Panc1 (cell line): Measurements from ENCODE around the gene AHRR. TPM values are rescaled to one million over a fixed set of nuclear protein-coding genes. Genes with fewer than 3 reads are reported as not detected.

Experiments
- ATAC-seq: fragments of 200-7000 bp; cut with Tn5 transposase; 2 replicates; pipeline ENCODE4 v1.9.1; 2020; ENCODE audit warnings: mild to moderate bottlenecking, moderate library complexity
- BruUV-seq: library from RNA; stranded (reverse); fragments of 400-500 nt; replicated peaks from 2 replicates; lab custom pipeline; 2021; lab: Mats Ljungman, UMichigan
- CTCF ChIA-PET: fragments of 300-600 bp; sonication (Branson Sonifier 250); formaldehyde crosslinking; loops from one replicate; lab custom pipeline; 2022; ENCODE audit warnings: antibody characterized with exemption; lab: Charles Lee
- POLR2A ChIA-PET: fragments of 300-600 bp; sonication (Branson Sonifier 250); formaldehyde crosslinking; loops from one replicate; lab custom pipeline; 2022; ENCODE audit warnings: antibody characterized with exemption; lab: Charles Lee
- DNase-seq: peaks from one replicate; pipeline ENCODE4 v3.0.0-alpha.2; 2010; ENCODE audit warnings: low read depth, low spot score
- H3K27ac ChIP-seq: 2 replicates; pipeline ENCODE4 v1.5.1; 2011; ENCODE audit warnings: mild to moderate bottlenecking, low read length, inconsistent platforms
- H3K27me3 ChIP-seq: fragments of 200-500 bp; sonication (Bioruptor generic); 2 replicates; pipeline ENCODE4 v1.6.0; 2014; ENCODE audit warnings: low read length, inconsistent platforms; ENCODE audit not compliant: control insufficient read depth, insufficient read depth
- H3K36me3 ChIP-seq: fragments of 200-500 bp; sonication (Bioruptor generic); 2 replicates; pipeline ENCODE4 v1.5.1; 2014; ENCODE audit warnings: inconsistent platforms, mild to moderate bottlenecking, low read length, moderate library complexity; ENCODE audit not compliant: control insufficient read depth, insufficient read depth
- H3K4me1 ChIP-seq: 2 replicates; pipeline ENCODE4 v1.5.1; 2011; ENCODE audit warnings: inconsistent platforms, mild to moderate bottlenecking, low read length, moderate library complexity; ENCODE audit not compliant: control insufficient read depth, insufficient read depth
- H3K4me3 ChIP-seq, 2 experiments: 2 replicates each; pipeline ENCODE4 v1.5.1; 2011 to 2012; ENCODE audit warnings: low read depth in 2 of 2, low read length in 2 of 2, mild to moderate bottlenecking in 2 of 2, inconsistent platforms in 1 of 2, moderate library complexity in 1 of 2
- H3K9me3 ChIP-seq: fragments of 200-500 bp; sonication (Bioruptor generic); 2 replicates; pipeline ENCODE4 v1.5.1; 2014; ENCODE audit warnings: low read depth, mild to moderate bottlenecking, inconsistent platforms, low read length, moderate library complexity; ENCODE audit not compliant: control insufficient read depth, insufficient read depth
- POLR2AphosphoS5 ChIP-seq: IDR thresholded peaks from 2 replicates; pipeline ENCODE4 v1.6.1; 2012; ENCODE audit warnings: mild to moderate bottlenecking, low read depth, low read length, moderate library complexity
- SIN3A ChIP-seq: IDR thresholded peaks from 2 replicates; pipeline ENCODE4 v1.6.1; 2012; ENCODE audit warnings: low read depth, mild to moderate bottlenecking, low read length, moderate library complexity, borderline replicate concordance; ENCODE audit not compliant: insufficient read depth
- TCF7L2 ChIP-seq: IDR thresholded peaks from 2 replicates; pipeline ENCODE4 v1.6.1; 2011; ENCODE audit warnings: mild to moderate bottlenecking, low read depth, low read length, inconsistent platforms
- in situ Hi-C: cut with HindIII; loops from 2 replicates; pipeline ENCODE4 v1.10.0; 2016; ENCODE audit warnings: low sequenced_read_pairs, low pct_unique_long_range_greater_than_20kb
- intact Hi-C: fragments of 100-400 bp; cut with micrococcal nuclease; formaldehyde crosslinking; loops from one replicate; pipeline ENCODE4 v1.10.0; 2022; ENCODE audit not compliant: unreplicated experiment
- total RNA-seq: library from RNA; stranded (reverse); gene quantifications from one replicate; pipeline ENCODE4 v1.2.1, GENCODE V29; 2021; ENCODE audit not compliant: unreplicated experiment
- TF ChIP-seq, protein P1 (sequence below): fragments of 450-650 bp; IDR thresholded peaks from 2 replicates; pipeline ENCODE4 v1.5.1; 2017; ENCODE audit warnings: mild to moderate bottlenecking
- TF ChIP-seq, protein P2 (sequence below), 2 experiments: IDR thresholded peaks; 2 replicates each; pipeline ENCODE4 v1.6.1; 2011 to 2012; ENCODE audit warnings: low read depth in 2 of 2, control low read depth in 1 of 2, low read length in 1 of 2, mild to moderate bottlenecking in 1 of 2, moderate library complexity in 1 of 2; ENCODE audit not compliant: insufficient read depth in 1 of 2

Gene AHRR
- total RNA-seq, 1 experiment from 2014 or later: 23.6 TPM

- intact Hi-C loops: loop anchor here (10.0 kb wide), 1 partner anchor 135 kb away; the partner anchor contains the start of gene CEP72
- ChIA-PET CTCF (no interaction called here), POLR2A (no interaction called here)
- no peaks in the 10 kb centered on the region for H3K9me3 ChIP-seq
- ATAC-seq: no peak
- H3K4me1 ChIP-seq: peaks cover 5% of the 10 kb centered on the region
- no peak overlapping the region for H3K4me3 ChIP-seq
- TF ChIP-seq, protein P1, sequence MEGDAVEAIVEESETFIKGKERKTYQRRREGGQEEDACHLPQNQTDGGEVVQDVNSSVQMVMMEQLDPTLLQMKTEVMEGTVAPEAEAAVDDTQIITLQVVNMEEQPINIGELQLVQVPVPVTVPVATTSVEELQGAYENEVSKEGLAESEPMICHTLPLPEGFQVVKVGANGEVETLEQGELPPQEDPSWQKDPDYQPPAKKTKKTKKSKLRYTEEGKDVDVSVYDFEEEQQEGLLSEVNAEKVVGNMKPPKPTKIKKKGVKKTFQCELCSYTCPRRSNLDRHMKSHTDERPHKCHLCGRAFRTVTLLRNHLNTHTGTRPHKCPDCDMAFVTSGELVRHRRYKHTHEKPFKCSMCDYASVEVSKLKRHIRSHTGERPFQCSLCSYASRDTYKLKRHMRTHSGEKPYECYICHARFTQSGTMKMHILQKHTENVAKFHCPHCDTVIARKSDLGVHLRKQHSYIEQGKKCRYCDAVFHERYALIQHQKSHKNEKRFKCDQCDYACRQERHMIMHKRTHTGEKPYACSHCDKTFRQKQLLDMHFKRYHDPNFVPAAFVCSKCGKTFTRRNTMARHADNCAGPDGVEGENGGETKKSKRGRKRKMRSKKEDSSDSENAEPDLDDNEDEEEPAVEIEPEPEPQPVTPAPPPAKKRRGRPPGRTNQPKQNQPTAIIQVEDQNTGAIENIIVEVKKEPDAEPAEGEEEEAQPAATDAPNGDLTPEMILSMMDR: no peak
- TF ChIP-seq POLR2AphosphoS5 (no peak), TCF7L2 (no peak), SIN3A (no peak)
- TF ChIP-seq, protein P2, sequence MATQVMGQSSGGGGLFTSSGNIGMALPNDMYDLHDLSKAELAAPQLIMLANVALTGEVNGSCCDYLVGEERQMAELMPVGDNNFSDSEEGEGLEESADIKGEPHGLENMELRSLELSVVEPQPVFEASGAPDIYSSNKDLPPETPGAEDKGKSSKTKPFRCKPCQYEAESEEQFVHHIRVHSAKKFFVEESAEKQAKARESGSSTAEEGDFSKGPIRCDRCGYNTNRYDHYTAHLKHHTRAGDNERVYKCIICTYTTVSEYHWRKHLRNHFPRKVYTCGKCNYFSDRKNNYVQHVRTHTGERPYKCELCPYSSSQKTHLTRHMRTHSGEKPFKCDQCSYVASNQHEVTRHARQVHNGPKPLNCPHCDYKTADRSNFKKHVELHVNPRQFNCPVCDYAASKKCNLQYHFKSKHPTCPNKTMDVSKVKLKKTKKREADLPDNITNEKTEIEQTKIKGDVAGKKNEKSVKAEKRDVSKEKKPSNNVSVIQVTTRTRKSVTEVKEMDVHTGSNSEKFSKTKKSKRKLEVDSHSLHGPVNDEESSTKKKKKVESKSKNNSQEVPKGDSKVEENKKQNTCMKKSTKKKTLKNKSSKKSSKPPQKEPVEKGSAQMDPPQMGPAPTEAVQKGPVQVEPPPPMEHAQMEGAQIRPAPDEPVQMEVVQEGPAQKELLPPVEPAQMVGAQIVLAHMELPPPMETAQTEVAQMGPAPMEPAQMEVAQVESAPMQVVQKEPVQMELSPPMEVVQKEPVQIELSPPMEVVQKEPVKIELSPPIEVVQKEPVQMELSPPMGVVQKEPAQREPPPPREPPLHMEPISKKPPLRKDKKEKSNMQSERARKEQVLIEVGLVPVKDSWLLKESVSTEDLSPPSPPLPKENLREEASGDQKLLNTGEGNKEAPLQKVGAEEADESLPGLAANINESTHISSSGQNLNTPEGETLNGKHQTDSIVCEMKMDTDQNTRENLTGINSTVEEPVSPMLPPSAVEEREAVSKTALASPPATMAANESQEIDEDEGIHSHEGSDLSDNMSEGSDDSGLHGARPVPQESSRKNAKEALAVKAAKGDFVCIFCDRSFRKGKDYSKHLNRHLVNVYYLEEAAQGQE (IDR thresholded peaks at IDR 0.05; ENCODE audit: insufficient read depth in 1 of 2, low read depth in 2 of 2, low read length in 1 of 2): no peak
- BruUV-seq: no TSS peak
- no peaks in the 10 kb centered on the region for H3K27me3 ChIP-seq
- H3K36me3 ChIP-seq: no peaks in the 10 kb centered on the region
- no peak overlapping the region for H3K27ac ChIP-seq
- in situ Hi-C loops: no loop called here
- no peak for DNase-seq
Observed at GRCh38 chr5:479566-480319, 158.2 kb downstream of the AHRR start.

- Histone ChIP-seq H3K4me3 (no peak overlapping the region), H3K27ac (no peak overlapping the region), H3K4me1 (no peaks in the 10 kb centered on the region), H3K36me3 (no peaks in the 10 kb centered on the region), H3K27me3 (no peaks in the 10 kb centered on the region), H3K9me3 (no peaks in the 10 kb centered on the region)
- in situ Hi-C loops (no loop called here), intact Hi-C loops (no loop called here)
- ChIA-PET CTCF (no interaction called here), POLR2A (no interaction called here)
- BruUV-seq: no TSS peak
- DNase-seq (no peak), ATAC-seq (no peak)
- TF ChIP-seq POLR2AphosphoS5: no peak
- TF ChIP-seq SIN3A: no peak
- TF ChIP-seq, protein P2 (IDR thresholded peaks at IDR 0.05; ENCODE audit: insufficient read depth in 1 of 2, low read depth in 2 of 2, low read length in 1 of 2): no peak
- no peak for TF ChIP-seq TCF7L2
- TF ChIP-seq, protein P1: no peak
Observed at GRCh38 chr5:481347-481746, 159.8 kb downstream of the AHRR start.
